ENCODE results near the gene SF3B5.

- no peak for TF ChIP-seq EZH2 (IDR thresholded peaks at IDR 0.05; ENCODE audit: low read length, unreplicated experiment)
- no peak for TF ChIP-seq CTCF (conservative IDR thresholded peaks at IDR 0.05; ENCODE audit: low read depth, low read length)
- TF ChIP-seq EZH2phosphoT487 (IDR thresholded peaks at IDR 0.05; ENCODE audit: borderline replicate concordance, low read length) = no peak
These were observed 14.8 kb upstream of the SF3B5 start for GRCh38 chr6:144110210-144110609.

All from PC-3 (cell line).